ENCODE measurements around the gene HPCAL4. TPM values are rescaled to one million over a fixed set of nuclear protein-coding genes. Genes with fewer than 3 reads are reported as not detected.
A peak's percentile ranks its signal among the peaks of the same experiment; 100 is the strongest.

HPCAL4 gene
- total RNA-seq, 1 donor from 2014 or later = not detected

GRCh38 chr1:39727221-39727931 is 36.1 kb upstream of the HPCAL4 start:
- no peaks in the 10 kb centered on the region for H3K4me1 Mint-ChIP-seq (ENCODE audit: unreplicated experiment)
- H3K27ac Mint-ChIP-seq (ENCODE audit: unreplicated experiment) = no peak overlapping the region
- no peak for TF ChIP-seq CTCF (IDR thresholded peaks at IDR 0.05)
- no peaks in the 10 kb centered on the region for H3K9me3 Mint-ChIP-seq (ENCODE audit: unreplicated experiment)
- H3K27me3 Mint-ChIP-seq (ENCODE audit: unreplicated experiment) = peaks cover 70% of the 10 kb centered on the region
- H3K4me3 Mint-ChIP-seq (ENCODE audit: unreplicated experiment) = no peak overlapping the region
- no peak for DNase-seq (ENCODE audit: extremely low spot score, unreplicated experiment)
- peaks cover 2% of the 10 kb centered on the region for H3K36me3 Mint-ChIP-seq (ENCODE audit: unreplicated experiment)

GRCh38 chr1:39726600-39726999 is 35.4 kb upstream of the HPCAL4 start:
- no peaks in the 10 kb centered on the region for H3K9me3 Mint-ChIP-seq (ENCODE audit: unreplicated experiment)
- no peak for DNase-seq (ENCODE audit: extremely low spot score, unreplicated experiment)
- no peak for TF ChIP-seq CTCF (IDR thresholded peaks at IDR 0.05)
- H3K4me1 Mint-ChIP-seq (ENCODE audit: unreplicated experiment) = no peaks in the 10 kb centered on the region
- peaks cover 2% of the 10 kb centered on the region for H3K36me3 Mint-ChIP-seq (ENCODE audit: unreplicated experiment)
- H3K27ac Mint-ChIP-seq (ENCODE audit: unreplicated experiment) = no peak overlapping the region
- H3K27me3 Mint-ChIP-seq (ENCODE audit: unreplicated experiment) = peaks cover 77% of the 10 kb centered on the region
- no peak overlapping the region for H3K4me3 Mint-ChIP-seq (ENCODE audit: unreplicated experiment)

GRCh38 chr1:39722495-39722894 is 31.3 kb upstream of the HPCAL4 start:
- peaks cover 2% of the 10 kb centered on the region for H3K36me3 Mint-ChIP-seq (ENCODE audit: unreplicated experiment)
- H3K4me1 Mint-ChIP-seq (ENCODE audit: unreplicated experiment) = no peaks in the 10 kb centered on the region
- DNase-seq (ENCODE audit: extremely low spot score, unreplicated experiment) = no peak
- H3K27ac Mint-ChIP-seq (ENCODE audit: unreplicated experiment) = no peak overlapping the region
- peaks cover 65% of the 10 kb centered on the region for H3K27me3 Mint-ChIP-seq (ENCODE audit: unreplicated experiment)
- no peak overlapping the region for H3K4me3 Mint-ChIP-seq (ENCODE audit: unreplicated experiment)
- no peaks in the 10 kb centered on the region for H3K9me3 Mint-ChIP-seq (ENCODE audit: unreplicated experiment)
- TF ChIP-seq CTCF (IDR thresholded peaks at IDR 0.05) = no peak

- no peak for DNase-seq (ENCODE audit: extremely low spot score, unreplicated experiment)
- Mint-ChIP-seq H3K4me1 (ENCODE audit: unreplicated experiment) (no peaks in the 10 kb centered on the region), H3K9me3 (ENCODE audit: unreplicated experiment) (no peaks in the 10 kb centered on the region), H3K4me3 (ENCODE audit: unreplicated experiment) (no peak overlapping the region), H3K27me3 (ENCODE audit: unreplicated experiment) (peaks cover 66% of the 10 kb centered on the region), H3K27ac (ENCODE audit: unreplicated experiment) (no peak overlapping the region), H3K36me3 (ENCODE audit: unreplicated experiment) (peaks cover under 1% of the 10 kb centered on the region)
- TF ChIP-seq CTCF (IDR thresholded peaks at IDR 0.05) = no peak
Measured at GRCh38 chr1:39721664-39722063, 30.4 kb upstream of the HPCAL4 start.

GRCh38 chr1:39720094-39720999 is 29.1 kb upstream of the HPCAL4 start:
- Mint-ChIP-seq H3K4me1 (ENCODE audit: unreplicated experiment) (no peaks in the 10 kb centered on the region), H3K36me3 (ENCODE audit: unreplicated experiment) (no peaks in the 10 kb centered on the region), H3K9me3 (ENCODE audit: unreplicated experiment) (no peaks in the 10 kb centered on the region), H3K27me3 (ENCODE audit: unreplicated experiment) (peaks cover 64% of the 10 kb centered on the region), H3K4me3 (ENCODE audit: unreplicated experiment) (no peak overlapping the region), H3K27ac (ENCODE audit: unreplicated experiment) (no peak overlapping the region)
- DNase-seq (ENCODE audit: extremely low spot score, unreplicated experiment) = no peak
- peak; percentile 73 for TF ChIP-seq CTCF (IDR thresholded peaks at IDR 0.05)
